ENCODE data around the gene TPSG1.
"Not testable (repeated sequence)": the region's sequence is repeated elsewhere in the genome, so short reads cannot be mapped to it uniquely, and the experiment has no call there.

- TF ChIP-seq CTCF (IDR thresholded peaks at IDR 0.05; ENCODE audit: insufficient read depth, low read length); POLR2AphosphoS5 (IDR thresholded peaks at IDR 0.05; ENCODE audit: low read depth); REST (IDR thresholded peaks at IDR 0.05; ENCODE audit: insufficient replicate concordance, low read depth); SPI1 (IDR thresholded peaks at IDR 0.05; ENCODE audit: borderline replicate concordance, low read depth): not testable (repeated sequence)
Measured at GRCh38 chr16:1253701-1254364, 28.8 kb upstream of the TPSG1 start.

Data from HL-60 (cell line).